ENCODE data around the gene SAAL1.

GRCh38 chr11:18145025-18145424 is 39.1 kb upstream of the SAAL1 start:
- TF ChIP-seq CTCF (conservative IDR thresholded peaks at IDR 0.05 in 1 of 2, IDR thresholded peaks at IDR 0.05 in 1 of 2; ENCODE audit: extremely low read depth in 1 of 2, insufficient read depth in 1 of 2, low read depth in 1 of 2, low read length in 2 of 2) (no peak), EZH2 (IDR thresholded peaks at IDR 0.05; ENCODE audit: borderline replicate concordance, low read length) (no peak)

Data from mammary epithelial cell (primary cell).